ENCODE data around the gene JAM2.
A peak's percentile ranks its signal among the peaks of the same experiment; 100 is the strongest.

The JAM2 gene

GRCh38 chr21:25722631-25723030 lies 83.6 kb downstream of the JAM2 start:
- DNase-seq, result no peak

- DNase-seq, result no peak
Measured at GRCh38 chr21:25732091-25732760, 93.2 kb downstream of the JAM2 start.

GRCh38 chr21:25733859-25734653 lies 95.0 kb downstream of the JAM2 start:
- DNase-seq, result no peak

GRCh38 chr21:25734654-25734903 lies 95.5 kb downstream of the JAM2 start:
- DNase-seq, result no peak

GRCh38 chr21:25734904-25735645 lies 96.0 kb downstream of the JAM2 start, which contains the start of the genes ATP5PF and GABPA:
Gene ATP5PF, minus strand, starts transcription at chr21:25734904. Its CDS starts 5,110 bp downstream, at chr21:25729794.
Gene GABPA, plus strand, starts transcription at chr21:25734972. Its CDS starts 6,627 bp downstream, at chr21:25741599.
- peak; percentile 98 for DNase-seq

GRCh38 chr21:25735646-25736597 lies 96.9 kb downstream of the JAM2 start:
- no peak for DNase-seq

- no peak for DNase-seq
Measured at GRCh38 chr21:25737421-25737820, 98.4 kb downstream of the JAM2 start.

GRCh38 chr21:25742900-25743299 lies 103.8 kb downstream of the JAM2 start:
- no peak for DNase-seq

- DNase-seq, result no peak
Measured at GRCh38 chr21:25744854-25745253, 105.8 kb downstream of the JAM2 start.

- no peak for DNase-seq
Measured at GRCh38 chr21:25750085-25750484, 111.0 kb downstream of the JAM2 start.

- no peak for DNase-seq
Measured at GRCh38 chr21:25752416-25752815, 113.4 kb downstream of the JAM2 start.

GRCh38 chr21:25756190-25756932 lies 117.3 kb downstream of the JAM2 start:
- no peak for DNase-seq

- no peak for DNase-seq
Measured at GRCh38 chr21:25757531-25757930, 118.5 kb downstream of the JAM2 start.

- no peak for DNase-seq
Measured at GRCh38 chr21:25759573-25759972, 120.5 kb downstream of the JAM2 start.

GRCh38 chr21:25760061-25760460 lies 121.0 kb downstream of the JAM2 start:
- no peak for DNase-seq

GRCh38 chr21:25760677-25761076 lies 121.6 kb downstream of the JAM2 start:
- DNase-seq, result no peak

GRCh38 chr21:25764065-25764464 lies 125.0 kb downstream of the JAM2 start:
- no peak for DNase-seq
